Right lobe of liver (tissue), 6 donors: ENCODE data around the gene GRID1. TPM values are rescaled to one million over a fixed set of nuclear protein-coding genes. Genes with fewer than 3 reads are reported as not detected.

Source experiments
- ATAC-seq, 4 donors: fragments of 200-7000 bp; cut with Tn5 transposase; one replicate each; pipeline ENCODE4 v1.9.1; 2020; ENCODE audit warnings: mild to moderate bottlenecking in 4 of 4, moderate library complexity in 4 of 4
- DNase-seq, 3 donors: peaks; one replicate each; pipeline ENCODE4 v3.0.0-alpha.2; 2020
- H3K27ac ChIP-seq, 3 donors: fragments of 200-600 bp; one replicate each; pipeline ENCODE4 v1.8.0; 2022
- H3K27me3 ChIP-seq, 2 donors: fragments of 200-600 bp; one replicate each; pipeline ENCODE4 v1.8.0; 2022
- H3K36me3 ChIP-seq, 4 donors: fragments of 200-600 bp; sonication (generic) in 1 of 4; one replicate each; pipeline versions ENCODE4 v1.5.1 to v1.8.0; 2017 to 2022; ENCODE audit warnings: control low read depth in 1 of 4
- H3K4me1 ChIP-seq, 4 donors: fragments of 200-600 bp; sonication (generic) in 1 of 4; one replicate each; pipeline versions ENCODE4 v1.5.1 to v1.8.0; 2017 to 2022; ENCODE audit warnings: control low read depth in 1 of 4
- H3K4me3 ChIP-seq, 3 donors: fragments of 200-600 bp; one replicate each; pipeline ENCODE4 v1.8.0; 2022
- H3K9me3 ChIP-seq, 4 donors: fragments of 200-600 bp; sonication (generic) in 1 of 4; one replicate each; pipeline versions ENCODE4 v1.5.1 to v1.8.0; 2017 to 2022; ENCODE audit warnings: control low read depth in 1 of 4
- POLR2A ChIP-seq: fragments of 450-650 bp; IDR thresholded peaks from one replicate; pipeline ENCODE4 v1.6.1; 2017; ENCODE audit warnings: antibody characterized with exemption, mild to moderate bottlenecking
- WGBS: methylation state at CpG from one replicate; pipeline ENCODE4 v1.1.6; 2018; ENCODE audit warnings: low coverage, low lambda C conversion rate; ENCODE audit not compliant: insufficient coverage; ENCODE audit errors: missing lambda C conversion rate; 5-methylcytosine and 5-hydroxymethylcytosine counted together
- intact Hi-C, 2 donors: fragments of 100-400 bp; cut with DNase I; formaldehyde crosslinking; loops; one replicate each; pipeline versions ENCODE4 v1.11.2 to v1.14.1; 2022
- total RNA-seq, 6 experiments: library from RNA; depleted of rRNA in 2 of 6; stranded (reverse); fragments of >200 nt in 2 of 6; fragmentation: NEBNext Ultra II Directional in 3 of 6; extraction: Animal tissue kit (Norgen Biotek cat#: 25700) in 3 of 6; gene quantifications; one replicate each; pipeline versions ENCODE4 v1.1.0 to v1.2.4, GENCODE V29; 2016 to 2023
- TF ChIP-seq, protein P1 (sequence below), 4 donors: fragments of 200-600 bp in 3 of 4; fragments of 450-650 bp in 1 of 4; IDR thresholded peaks; one replicate each; pipeline versions ENCODE4 v1.5.1 to v1.8.0; 2016 to 2022; ENCODE audit warnings: antibody characterized with exemption in 4 of 4, mild to moderate bottlenecking in 2 of 4
- donor health status: DM: no; HTN: yes; CAD: no.
- donor health status: DM: no; HTN: no; CAD: no.
- donor health status: DM: no; HTN: no; CAD: no.
- donor health status: DM: no; HTN: yes; CAD: no.
- donor health status: DM: no; HTN: yes; CAD: no.

Gene GRID1
- total RNA-seq, 6 experiments from 2014 or later, result 0.05 to 1.9 (median 0.81) TPM

DNA sequence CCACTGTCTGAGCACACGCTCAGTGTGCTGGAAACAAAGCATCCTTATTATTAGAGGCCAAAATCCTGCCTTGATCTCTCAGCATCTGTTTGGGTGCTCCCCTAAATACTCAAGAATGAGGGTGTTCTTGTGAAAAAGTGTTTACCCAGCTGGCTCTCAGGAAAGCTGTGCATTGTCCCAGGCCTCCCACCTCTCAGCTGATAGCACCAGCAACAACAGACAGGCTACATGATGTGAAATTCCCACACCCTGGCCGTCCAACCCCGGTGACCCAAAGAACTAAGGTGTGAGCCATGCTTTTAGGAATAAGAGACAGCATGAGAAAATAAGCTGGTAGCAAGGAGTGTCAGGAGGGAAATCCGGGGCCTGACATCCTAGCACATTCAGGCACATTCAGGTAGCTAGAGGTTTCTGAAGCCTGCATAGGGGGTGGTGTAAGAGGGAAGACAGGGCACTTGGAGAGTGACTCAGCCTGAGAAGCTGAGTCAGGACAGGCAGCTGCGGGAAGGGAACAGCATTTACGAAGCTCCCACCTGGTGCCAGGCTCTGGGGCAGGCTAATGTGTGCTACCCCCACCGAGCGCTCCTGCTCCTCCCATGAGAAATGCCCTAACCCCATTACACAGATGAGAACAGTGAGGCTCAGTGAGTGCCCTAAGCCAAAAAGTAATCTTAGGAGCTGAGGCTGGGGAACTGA lies 205.6 kb downstream of the GRID1 start:
- intact Hi-C loops, result no loop called here
- no peak overlapping the region for H3K27ac ChIP-seq
- no peak overlapping the region for H3K4me3 ChIP-seq
- no peaks in the 10 kb centered on the region for H3K36me3 ChIP-seq
- no peak for ATAC-seq
- H3K27me3 ChIP-seq, result no peaks in the 10 kb centered on the region
- peaks cover 0 to 26% (median 10%) of the 10 kb centered on the region in 4 donors for H3K4me1 ChIP-seq
- no peaks in the 10 kb centered on the region for H3K9me3 ChIP-seq
- DNase-seq, result no peak
- 88% methylated on average over 6 of the region's 8 CpGs for WGBS
- TF ChIP-seq POLR2A, result no peak
- TF ChIP-seq, protein P1, sequence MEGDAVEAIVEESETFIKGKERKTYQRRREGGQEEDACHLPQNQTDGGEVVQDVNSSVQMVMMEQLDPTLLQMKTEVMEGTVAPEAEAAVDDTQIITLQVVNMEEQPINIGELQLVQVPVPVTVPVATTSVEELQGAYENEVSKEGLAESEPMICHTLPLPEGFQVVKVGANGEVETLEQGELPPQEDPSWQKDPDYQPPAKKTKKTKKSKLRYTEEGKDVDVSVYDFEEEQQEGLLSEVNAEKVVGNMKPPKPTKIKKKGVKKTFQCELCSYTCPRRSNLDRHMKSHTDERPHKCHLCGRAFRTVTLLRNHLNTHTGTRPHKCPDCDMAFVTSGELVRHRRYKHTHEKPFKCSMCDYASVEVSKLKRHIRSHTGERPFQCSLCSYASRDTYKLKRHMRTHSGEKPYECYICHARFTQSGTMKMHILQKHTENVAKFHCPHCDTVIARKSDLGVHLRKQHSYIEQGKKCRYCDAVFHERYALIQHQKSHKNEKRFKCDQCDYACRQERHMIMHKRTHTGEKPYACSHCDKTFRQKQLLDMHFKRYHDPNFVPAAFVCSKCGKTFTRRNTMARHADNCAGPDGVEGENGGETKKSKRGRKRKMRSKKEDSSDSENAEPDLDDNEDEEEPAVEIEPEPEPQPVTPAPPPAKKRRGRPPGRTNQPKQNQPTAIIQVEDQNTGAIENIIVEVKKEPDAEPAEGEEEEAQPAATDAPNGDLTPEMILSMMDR (IDR thresholded peaks at IDR 0.05), result no peak

GRCh38 chr10:86159797-86160196 lies 206.8 kb downstream of the GRID1 start:
- Histone ChIP-seq H3K4me1 (peaks cover 0 to 24% (median 10%) of the 10 kb centered on the region in 4 donors), H3K27me3 (no peaks in the 10 kb centered on the region), H3K36me3 (no peaks in the 10 kb centered on the region), H3K9me3 (no peaks in the 10 kb centered on the region), H3K4me3 (no peak overlapping the region), H3K27ac (no peak overlapping the region)
- TF ChIP-seq POLR2A, result no peak
- TF ChIP-seq, protein P1 (IDR thresholded peaks at IDR 0.05), result no peak
- ATAC-seq (no peak), DNase-seq (no peak)
- WGBS, result 60% methylated on average over 3 of the region's 3 CpGs
- intact Hi-C loops, result no loop called here

DNA sequence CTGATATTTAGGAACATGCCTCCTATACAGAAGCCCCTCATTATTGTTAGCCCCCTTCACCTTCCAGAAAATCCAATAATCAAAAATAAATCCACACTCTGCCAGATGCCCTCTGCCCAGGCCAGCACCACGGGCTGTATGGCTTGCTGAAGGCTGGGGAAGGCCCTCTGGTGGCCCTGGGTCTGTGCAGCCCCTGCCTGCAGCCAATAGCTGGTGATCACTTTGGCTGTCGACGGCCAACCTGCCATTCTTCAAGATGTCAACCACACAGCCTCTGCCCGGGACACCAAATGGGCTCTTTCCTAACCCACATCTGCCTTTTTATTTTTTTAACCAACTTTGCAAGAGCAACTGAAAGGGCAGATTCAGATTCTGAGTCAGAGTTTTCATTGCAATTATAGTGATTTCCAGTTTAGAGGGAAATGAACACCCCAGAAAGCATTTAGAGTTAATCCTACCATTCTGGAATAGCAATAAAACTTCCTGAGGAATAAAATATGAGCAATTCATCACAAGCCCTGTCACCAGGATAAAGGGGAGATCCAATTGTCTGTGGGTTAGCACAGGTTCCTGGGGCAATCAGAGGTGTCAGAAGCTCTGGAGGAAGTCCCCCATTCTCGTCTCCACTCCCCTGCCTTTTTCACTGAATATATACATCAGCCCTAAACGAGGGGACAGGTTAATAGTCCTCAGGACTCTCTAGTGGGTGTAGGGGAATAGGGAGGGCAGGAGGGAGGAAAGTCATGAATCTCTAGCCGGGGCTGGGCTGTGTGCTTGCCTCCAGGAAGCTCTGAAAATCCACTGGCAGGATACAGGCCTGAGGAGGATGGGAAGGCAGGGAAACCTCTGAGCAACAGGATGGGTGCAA lies 211.3 kb downstream of the GRID1 start:
- intact Hi-C loops, result no loop called here
- Histone ChIP-seq H3K4me3 (no peak overlapping the region), H3K4me1 (no peaks in the 10 kb centered on the region), H3K27me3 (no peaks in the 10 kb centered on the region), H3K27ac (no peak overlapping the region), H3K36me3 (no peaks in the 10 kb centered on the region), H3K9me3 (no peaks in the 10 kb centered on the region)
- no peak for ATAC-seq
- DNase-seq, result no peak
- 35% methylated on average over 5 of the region's 7 CpGs for WGBS
- TF ChIP-seq POLR2A, result no peak
- TF ChIP-seq, protein P1 (IDR thresholded peaks at IDR 0.05), result no peak

DNA sequence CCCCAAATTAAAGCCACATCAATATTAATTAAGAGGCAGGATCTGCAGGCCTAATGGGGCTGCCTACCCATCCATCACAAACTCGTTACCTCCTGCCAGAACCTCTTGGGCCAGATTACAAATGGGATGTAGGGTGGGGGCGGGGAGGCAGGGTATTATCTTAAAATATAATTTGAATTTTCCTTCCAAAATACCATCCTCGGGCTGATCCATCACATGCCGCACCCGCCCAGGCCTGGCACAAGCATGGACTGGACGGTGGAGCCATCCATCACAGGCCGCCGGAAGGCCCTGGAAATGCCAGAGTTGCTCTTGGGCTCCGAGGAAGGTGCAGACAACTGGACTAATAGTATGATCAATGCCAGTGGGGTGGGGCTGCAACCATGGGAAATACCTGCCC lies 212.8 kb downstream of the GRID1 start:
- no peak for DNase-seq
- TF ChIP-seq, protein P1 (IDR thresholded peaks at IDR 0.05), result no peak
- no peak for TF ChIP-seq POLR2A
- no peaks in the 10 kb centered on the region for H3K36me3 ChIP-seq
- no peak overlapping the region for H3K4me3 ChIP-seq
- H3K4me1 ChIP-seq, result no peaks in the 10 kb centered on the region
- H3K9me3 ChIP-seq, result no peaks in the 10 kb centered on the region
- no peak for ATAC-seq
- no peak overlapping the region for H3K27ac ChIP-seq
- WGBS, result 69% methylated on average over 4 of the region's 9 CpGs
- H3K27me3 ChIP-seq, result no peaks in the 10 kb centered on the region
- intact Hi-C loops, result no loop called here
